ENCODE results near the gene HDAC8. TPM values are rescaled to one million over a fixed set of nuclear protein-coding genes. Genes with fewer than 3 reads are reported as not detected.
A peak's percentile ranks its signal among the peaks of the same experiment; 100 is the strongest.

Gene HDAC8
- total and polyA plus RNA-seq, 9 of the 15 experiments (the other 6 are each of a cell fraction or from before 2014, with no cell fraction given), result 18.9 to 53.8 (median 28.7) TPM

GRCh38 chrX:72526534-72527508, 45.8 kb downstream of the HDAC8 start (continued):
- TF ChIP-seq ARID2 (IDR thresholded peaks at IDR 0.05) (no peak), FOSL1 (tag; conservative IDR thresholded peaks at IDR 0.05) (peak; percentile 82), HOXB6 (CRISPR knock-in tag; IDR thresholded peaks at IDR 0.05; ENCODE audit: borderline replicate concordance) (no peak), TEAD2 (tag; IDR thresholded peaks at IDR 0.05) (no peak)

GRCh38 chrX:72498782-72499181, 73.9 kb downstream of the HDAC8 start:
- ChIA-PET POLR2A (interaction anchor here (1.4 kb wide), 2 partner anchors 28 to 221 kb away, joined by 4 to 5 read pairs; partner anchors contain the start of gene RPS4X), CTCF (ENCODE audit: low intra/inter-chr PET ratio) (no interaction called here)
- FAIRE-seq, result peak; percentile 75
- no peak for TF ChIP-seq CREB1 (IDR thresholded peaks at IDR 0.05)
- TF ChIP-seq CREB1 (CRISPR knock-in tag; IDR thresholded peaks at IDR 0.05), result no peak
- no peak for TF ChIP-seq TAF1 (IDR thresholded peaks at IDR 0.05; ENCODE audit: control insufficient read depth, extremely low read depth, insufficient read depth, low read length, severe bottlenecking)
- TF ChIP-seq, protein P1, sequence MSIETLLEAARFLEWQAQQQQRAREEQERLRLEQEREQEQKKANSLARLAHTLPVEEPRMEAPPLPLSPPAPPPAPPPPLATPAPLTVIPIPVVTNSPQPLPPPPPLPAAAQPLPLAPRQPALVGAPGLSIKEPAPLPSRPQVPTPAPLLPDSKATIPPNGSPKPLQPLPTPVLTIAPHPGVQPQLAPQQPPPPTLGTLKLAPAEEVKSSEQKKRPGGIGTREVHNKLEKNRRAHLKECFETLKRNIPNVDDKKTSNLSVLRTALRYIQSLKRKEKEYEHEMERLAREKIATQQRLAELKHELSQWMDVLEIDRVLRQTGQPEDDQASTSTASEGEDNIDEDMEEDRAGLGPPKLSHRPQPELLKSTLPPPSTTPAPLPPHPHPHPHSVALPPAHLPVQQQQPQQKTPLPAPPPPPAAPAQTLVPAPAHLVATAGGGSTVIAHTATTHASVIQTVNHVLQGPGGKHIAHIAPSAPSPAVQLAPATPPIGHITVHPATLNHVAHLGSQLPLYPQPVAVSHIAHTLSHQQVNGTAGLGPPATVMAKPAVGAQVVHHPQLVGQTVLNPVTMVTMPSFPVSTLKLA (conservative IDR thresholded peaks at IDR 0.05), result 0 out of 4 replicates have a peak, but pooled peaks of 1 of the 2 experiments have one; percentile 33
- TF ChIP-seq MCM5 (IDR thresholded peaks at IDR 0.05; ENCODE audit: low read depth), result no peak
- TF ChIP-seq, protein P2, sequence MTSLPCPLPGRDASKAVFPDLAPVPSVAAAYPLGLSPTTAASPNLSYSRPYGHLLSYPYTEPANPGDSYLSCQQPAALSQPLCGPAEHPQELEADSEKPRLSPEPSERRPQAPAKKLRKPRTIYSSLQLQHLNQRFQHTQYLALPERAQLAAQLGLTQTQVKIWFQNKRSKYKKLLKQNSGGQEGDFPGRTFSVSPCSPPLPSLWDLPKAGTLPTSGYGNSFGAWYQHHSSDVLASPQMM (CRISPR knock-in tag; IDR thresholded peaks at IDR 0.05), result no peak
- 0 out of 2 replicates have a peak, but pooled peaks have one; percentile 35 for TF ChIP-seq L3MBTL2 (IDR thresholded peaks at IDR 0.05)
- TF ChIP-seq C11orf30 (IDR thresholded peaks at IDR 0.05; ENCODE audit: low read depth), result no peak
- TF ChIP-seq ZNF655 (CRISPR knock-in tag; IDR thresholded peaks at IDR 0.05), result no peak
- no peak for TF ChIP-seq ZBTB1 (CRISPR knock-in tag; IDR thresholded peaks at IDR 0.05; ENCODE audit: borderline replicate concordance, low read depth)
- TF ChIP-seq BCL6 (CRISPR knock-in tag; IDR thresholded peaks at IDR 0.05), result no peak
- no peak for TF ChIP-seq SREBF1 (IDR thresholded peaks at IDR 0.05; ENCODE audit: borderline replicate concordance, low read depth, low read length)
- Histone ChIP-seq H3K36me3 (ENCODE audit: control insufficient read depth, insufficient read depth, low read length) (no peaks in the 10 kb centered on the region), H3K79me2 (ENCODE audit: control insufficient read depth, insufficient read depth, low read length) (0 out of 3 replicates have a peak, but pooled peaks cover 4% of the 10 kb centered on the region), H2AFZ (ENCODE audit: low read depth, low read length) (peak overlapping the region; percentile 55; the same call in 1 of the 2 replicates), H3K9ac (ENCODE audit: insufficient read depth in 1 of 2, low read depth in 2 of 2, low read length in 2 of 2) (no peak overlapping the region; a peak in 1 of 4 replicates), H3K27ac (ENCODE audit: extremely low read depth, low read depth, low read length) (peak overlapping the region; percentile 73; the same call in 2 of the 3 replicates), H3K4me2 (ENCODE audit: insufficient read depth, low read length) (no peak overlapping the region), H4K20me1 (replicated peaks; ENCODE audit: control insufficient read depth, insufficient read depth, low read length) (no peaks in the 10 kb centered on the region), H3K4me1 (replicated peaks in 1 of 2; ENCODE audit: control insufficient read depth in 2 of 2, insufficient read depth in 2 of 2, low read length in 2 of 2) (no peaks in the 10 kb centered on the region), H3K27me3 (ENCODE audit: control insufficient read depth in 2 of 2, insufficient read depth in 2 of 2, low read length in 2 of 2) (no peaks in the 10 kb centered on the region), H3K9me1 (ENCODE audit: control insufficient read depth, insufficient read depth, low read length) (no peaks in the 10 kb centered on the region), H3K9me3 (replicated peaks; ENCODE audit: control insufficient read depth, insufficient read depth, low read depth, low read length) (no peaks in the 10 kb centered on the region), H3K4me3 (no peak overlapping the region)
- peak in 1 of 4 experiments; percentile 56 for DNase-seq (ENCODE audit: extremely low read depth in 1 of 4, low spot score in 3 of 4)
- peak; percentile 97 for ATAC-seq
- in situ Hi-C loops (cut with MboI) (no loop called here), intact Hi-C loops (cut with micrococcal nuclease) (no loop called here)
- no TSS peak for BruUV-seq (replicated peaks)
